Right lobe of liver (tissue), 6 donors: ENCODE data around the gene ITGB1BP1. TPM values are rescaled to one million over a fixed set of nuclear protein-coding genes. Genes with fewer than 3 reads are reported as not detected.

ENCODE experiments used
- ATAC-seq, 4 donors: fragments of 200-7000 bp; cut with Tn5 transposase; one replicate each; pipeline ENCODE4 v1.9.1; 2020; ENCODE audit warnings: mild to moderate bottlenecking in 4 of 4, moderate library complexity in 4 of 4
- DNase-seq, 3 donors: peaks; one replicate each; pipeline ENCODE4 v3.0.0-alpha.2; 2020
- H3K27ac ChIP-seq, 3 donors: fragments of 200-600 bp; one replicate each; pipeline ENCODE4 v1.8.0; 2022
- H3K27me3 ChIP-seq, 2 donors: fragments of 200-600 bp; one replicate each; pipeline ENCODE4 v1.8.0; 2022
- H3K36me3 ChIP-seq, 4 donors: fragments of 200-600 bp; sonication (generic) in 1 of 4; one replicate each; pipeline versions ENCODE4 v1.5.1 to v1.8.0; 2017 to 2022; ENCODE audit warnings: control low read depth in 1 of 4
- H3K4me1 ChIP-seq, 4 donors: fragments of 200-600 bp; sonication (generic) in 1 of 4; one replicate each; pipeline versions ENCODE4 v1.5.1 to v1.8.0; 2017 to 2022; ENCODE audit warnings: control low read depth in 1 of 4
- H3K4me3 ChIP-seq, 3 donors: fragments of 200-600 bp; one replicate each; pipeline ENCODE4 v1.8.0; 2022
- H3K9me3 ChIP-seq, 4 donors: fragments of 200-600 bp; sonication (generic) in 1 of 4; one replicate each; pipeline versions ENCODE4 v1.5.1 to v1.8.0; 2017 to 2022; ENCODE audit warnings: control low read depth in 1 of 4
- CTCF ChIP-seq, 4 donors: fragments of 200-600 bp in 3 of 4; fragments of 450-650 bp in 1 of 4; IDR thresholded peaks; one replicate each; pipeline versions ENCODE4 v1.5.1 to v1.8.0; 2016 to 2022; ENCODE audit warnings: antibody characterized with exemption in 4 of 4, mild to moderate bottlenecking in 2 of 4
- POLR2A ChIP-seq: fragments of 450-650 bp; IDR thresholded peaks from one replicate; pipeline ENCODE4 v1.6.1; 2017; ENCODE audit warnings: antibody characterized with exemption, mild to moderate bottlenecking
- WGBS: methylation state at CpG from one replicate; pipeline ENCODE4 v1.1.6; 2018; ENCODE audit warnings: low coverage, low lambda C conversion rate; ENCODE audit not compliant: insufficient coverage; ENCODE audit errors: missing lambda C conversion rate; 5-methylcytosine and 5-hydroxymethylcytosine counted together
- intact Hi-C, 2 donors: fragments of 100-400 bp; cut with DNase I; formaldehyde crosslinking; loops; one replicate each; pipeline versions ENCODE4 v1.11.2 to v1.14.1; 2022
- total RNA-seq, 6 experiments: library from RNA; depleted of rRNA in 2 of 6; stranded (reverse); fragments of >200 nt in 2 of 6; fragmentation: NEBNext Ultra II Directional in 3 of 6; extraction: Animal tissue kit (Norgen Biotek cat#: 25700) in 3 of 6; gene quantifications; one replicate each; pipeline versions ENCODE4 v1.1.0 to v1.2.4, GENCODE V29; 2016 to 2023
- donor health status: DM: no; HTN: yes; CAD: no.
- donor health status: DM: no; HTN: no; CAD: no.
- donor health status: DM: no; HTN: no; CAD: no.
- donor health status: DM: no; HTN: yes; CAD: no.
- donor health status: DM: no; HTN: yes; CAD: no.

ITGB1BP1 gene
- total RNA-seq, 6 experiments from 2014 or later: 9.6 to 28.5 (median 20.8) TPM

DNA sequence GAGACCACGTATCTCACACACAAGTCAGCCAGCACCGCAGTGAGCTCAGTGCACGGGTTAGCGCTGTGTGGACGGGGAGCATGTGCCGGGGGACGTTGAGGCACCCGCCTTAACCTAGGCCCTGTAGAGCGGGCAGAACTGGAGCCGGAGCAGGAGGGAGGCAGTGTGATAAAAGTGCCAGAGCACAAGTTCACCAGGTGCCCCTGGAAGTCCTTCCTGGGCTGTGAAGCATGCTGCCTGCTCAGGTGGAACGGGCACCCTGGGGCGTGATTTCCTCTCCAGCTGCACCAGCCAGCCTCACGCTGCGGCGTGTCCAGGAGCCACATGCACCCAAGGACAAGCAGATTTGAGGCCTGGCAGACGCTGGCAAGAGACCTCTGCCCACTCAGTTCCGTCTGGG, 50.3 kb downstream of the ITGB1BP1 start:
- DNase-seq (no peak), ATAC-seq (peak in 1 of 4 donors; percentile 10)
- 95% methylated on average over 7 of the region's 17 CpGs for WGBS
- H3K4me1 ChIP-seq: peaks cover 0 to 5% (median 0%) of the 10 kb centered on the region in 4 donors
- TF ChIP-seq POLR2A (no peak), CTCF (IDR thresholded peaks at IDR 0.05) (no peak)
- no peak overlapping the region for H3K4me3 ChIP-seq
- intact Hi-C loops: loop anchor here in 1 of 2 donors (10.0 kb wide), 1 partner anchor 228 kb away; no protein-coding TSS in a partner anchor
- no peak overlapping the region for H3K27ac ChIP-seq
- H3K27me3 ChIP-seq: no peaks in the 10 kb centered on the region
- H3K36me3 ChIP-seq: no peaks in the 10 kb centered on the region
- H3K9me3 ChIP-seq: no peaks in the 10 kb centered on the region

- no peak for DNase-seq
- intact Hi-C loops: loop anchor here in 1 of 2 donors (10.0 kb wide), 1 partner anchor 226 kb away; no protein-coding TSS in a partner anchor
Observed at GRCh38 chr2:9370746-9371145, 52.6 kb downstream of the ITGB1BP1 start.

DNA sequence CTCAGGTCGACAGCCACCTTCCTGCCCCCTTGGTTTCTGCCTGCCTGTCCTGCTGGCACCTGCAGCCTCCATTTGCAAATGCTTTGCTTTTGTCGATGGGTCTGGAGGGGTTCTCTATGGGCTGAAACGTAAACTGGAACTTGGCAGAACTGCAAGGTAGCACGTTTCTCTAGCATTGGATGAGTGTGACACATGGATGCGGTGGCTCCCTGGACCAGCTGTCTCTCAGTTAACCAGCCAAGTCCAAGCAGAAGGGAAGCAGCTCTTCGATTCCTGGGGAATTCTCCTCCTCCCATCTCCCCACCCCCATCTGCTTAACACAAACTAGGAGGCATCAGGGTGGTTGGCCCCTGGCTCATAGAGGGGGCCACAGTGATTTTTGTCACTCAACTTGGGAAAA, 57.3 kb downstream of the ITGB1BP1 start:
- Histone ChIP-seq H3K27me3 (no peaks in the 10 kb centered on the region), H3K36me3 (no peaks in the 10 kb centered on the region), H3K9me3 (no peaks in the 10 kb centered on the region), H3K27ac (no peak overlapping the region), H3K4me1 (no peaks in the 10 kb centered on the region), H3K4me3 (no peak overlapping the region)
- no peak for TF ChIP-seq POLR2A
- no peak for TF ChIP-seq CTCF (IDR thresholded peaks at IDR 0.05)
- no peak for DNase-seq
- ATAC-seq: no peak
- intact Hi-C loops: no loop called here
- WGBS: 83% methylated on average over 1 of the region's 6 CpGs

More at GRCh38 chr2:9370746-9371145, 52.6 kb downstream of the ITGB1BP1 start:
- Histone ChIP-seq H3K27me3 (no peaks in the 10 kb centered on the region), H3K27ac (no peak overlapping the region), H3K4me1 (peaks cover 0 to 5% (median 0%) of the 10 kb centered on the region in 4 donors), H3K36me3 (no peaks in the 10 kb centered on the region), H3K4me3 (no peak overlapping the region), H3K9me3 (no peaks in the 10 kb centered on the region)
- 89% methylated on average over 10 of the region's 11 CpGs for WGBS
- no peak for ATAC-seq
- TF ChIP-seq CTCF (IDR thresholded peaks at IDR 0.05): no peak
- TF ChIP-seq POLR2A: no peak

DNA sequence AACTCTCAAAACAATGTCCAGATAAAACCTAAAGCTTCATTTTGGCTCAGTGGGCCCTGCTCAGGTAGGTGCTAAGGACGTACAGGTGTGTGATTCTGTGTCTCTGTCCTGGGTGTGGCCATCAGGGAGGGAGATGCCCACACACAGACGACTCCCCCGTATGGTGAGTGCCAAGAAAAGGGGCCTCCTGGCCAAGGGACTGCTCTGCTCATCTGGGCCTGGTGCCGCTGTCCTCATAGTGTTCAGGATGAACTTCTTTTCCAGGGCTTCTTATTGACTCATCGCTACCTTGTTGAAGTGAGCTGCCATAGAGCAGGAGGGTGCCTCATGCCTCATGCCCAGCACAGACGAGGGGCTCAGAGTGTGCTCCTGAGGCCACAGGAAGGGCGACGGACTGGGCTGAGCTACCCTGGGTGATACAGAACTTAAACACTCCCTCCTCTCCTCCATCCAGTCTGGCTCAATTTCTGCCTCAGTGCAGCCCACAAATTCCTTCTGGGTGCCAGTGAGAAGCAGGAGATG, 57.8 kb downstream of the ITGB1BP1 start:
- Histone ChIP-seq H3K4me3 (no peak overlapping the region), H3K36me3 (no peaks in the 10 kb centered on the region), H3K27ac (no peak overlapping the region), H3K9me3 (no peaks in the 10 kb centered on the region), H3K4me1 (no peaks in the 10 kb centered on the region), H3K27me3 (no peaks in the 10 kb centered on the region)
- ATAC-seq: no peak
- no CpG with 5 or more reads among the region's 8 CpGs for WGBS
- intact Hi-C loops: no loop called here
- TF ChIP-seq POLR2A: no peak
- TF ChIP-seq CTCF (IDR thresholded peaks at IDR 0.05): no peak
- no peak for DNase-seq
